A673 (cell line): ENCODE measurements around the gene ARMH3.

Experiments used
- EZH2 ChIP-seq: fragments of 200-600 bp; sonication (generic); IDR thresholded peaks from 2 replicates; pipeline ENCODE4 v1.6.1; 2017; ENCODE audit warnings: borderline replicate concordance, low read depth, mild to moderate bottlenecking, mixed read lengths, antibody characterized with exemption, low read length; ENCODE audit not compliant: poor library complexity, severe bottlenecking
- TF ChIP-seq, protein P1 (sequence below): fragments of 300-800, 200-600 bp; sonication (generic); conservative IDR thresholded peaks from 2 replicates; pipeline ENCODE4 v1.5.1; 2017; ENCODE audit warnings: low read depth, mild to moderate bottlenecking, antibody characterized with exemption, low read length, moderate library complexity, mixed read lengths

DNA sequence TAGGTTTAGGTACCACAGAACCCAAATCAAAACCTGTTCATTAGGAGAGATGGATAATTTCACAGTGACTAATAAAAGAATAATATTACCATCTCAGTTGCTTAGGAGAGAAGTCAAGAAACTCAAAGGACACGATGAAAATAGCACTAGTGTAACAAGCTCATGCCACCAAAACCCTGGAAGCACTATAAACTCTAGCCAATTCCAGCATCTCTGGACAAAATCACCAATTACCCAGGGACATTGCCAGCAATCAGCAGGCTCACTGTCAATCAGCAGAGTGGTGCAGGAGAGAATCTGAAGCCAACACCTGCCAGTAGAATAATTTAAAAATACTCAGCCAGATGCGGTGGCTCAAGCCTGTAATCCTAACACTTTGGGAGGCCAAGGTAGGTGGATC lies 88.9 kb downstream of the ARMH3 start:
- TF ChIP-seq, protein P1, sequence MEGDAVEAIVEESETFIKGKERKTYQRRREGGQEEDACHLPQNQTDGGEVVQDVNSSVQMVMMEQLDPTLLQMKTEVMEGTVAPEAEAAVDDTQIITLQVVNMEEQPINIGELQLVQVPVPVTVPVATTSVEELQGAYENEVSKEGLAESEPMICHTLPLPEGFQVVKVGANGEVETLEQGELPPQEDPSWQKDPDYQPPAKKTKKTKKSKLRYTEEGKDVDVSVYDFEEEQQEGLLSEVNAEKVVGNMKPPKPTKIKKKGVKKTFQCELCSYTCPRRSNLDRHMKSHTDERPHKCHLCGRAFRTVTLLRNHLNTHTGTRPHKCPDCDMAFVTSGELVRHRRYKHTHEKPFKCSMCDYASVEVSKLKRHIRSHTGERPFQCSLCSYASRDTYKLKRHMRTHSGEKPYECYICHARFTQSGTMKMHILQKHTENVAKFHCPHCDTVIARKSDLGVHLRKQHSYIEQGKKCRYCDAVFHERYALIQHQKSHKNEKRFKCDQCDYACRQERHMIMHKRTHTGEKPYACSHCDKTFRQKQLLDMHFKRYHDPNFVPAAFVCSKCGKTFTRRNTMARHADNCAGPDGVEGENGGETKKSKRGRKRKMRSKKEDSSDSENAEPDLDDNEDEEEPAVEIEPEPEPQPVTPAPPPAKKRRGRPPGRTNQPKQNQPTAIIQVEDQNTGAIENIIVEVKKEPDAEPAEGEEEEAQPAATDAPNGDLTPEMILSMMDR = no peak
- no peak for TF ChIP-seq EZH2
